Measurements from ENCODE around the gene TNNI2.

TNNI2 gene

GRCh38 chr11:1889941-1890855, 51.4 kb downstream of the TNNI2 start:
- DNase-seq = no peak

Measured in activated CD4-positive, CD25-positive, alpha-beta regulatory T cell (primary cell).